Neural cell (in vitro differentiated cells): ENCODE data around the gene MYLK. TPM values are rescaled to one million over a fixed set of nuclear protein-coding genes. Genes with fewer than 3 reads are reported as not detected.

Source experiments
- H2AFZ ChIP-seq: fragments of 200-600, 300-800 bp; sonication (generic), shearing (Covaris generic); 2 replicates; pipeline ENCODE4 v1.6.0; 2014; ENCODE audit warnings: low read depth, mild to moderate bottlenecking, antibody characterized with exemption, low read length, moderate library complexity
- H3F3A ChIP-seq: fragments of 200-600 bp; shearing (Covaris generic); 2 replicates; pipeline ENCODE4 v1.6.1; 2016; ENCODE audit warnings: mild to moderate bottlenecking, moderate library complexity, mixed read lengths, antibody characterized with exemption, low read length; ENCODE audit not compliant: insufficient read depth, poor library complexity, severe bottlenecking
- H3K27ac ChIP-seq: fragments of 200-600, 300-800 bp; sonication (generic), shearing (Covaris generic); 2 replicates; pipeline ENCODE4 v1.5.1; 2014; ENCODE audit warnings: mild to moderate bottlenecking, low read length, moderate library complexity
- H3K27me3 ChIP-seq: fragments of 300-800, 200-600 bp; sonication (generic), shearing (Covaris generic); 2 replicates; pipeline ENCODE4 v1.6.0; 2014; ENCODE audit warnings: mild to moderate bottlenecking, low read depth, low read length, moderate library complexity; ENCODE audit not compliant: insufficient read depth
- H3K36me3 ChIP-seq: fragments of 300-800, 200-600 bp; sonication (generic), shearing (Covaris generic); 2 replicates; pipeline ENCODE4 v1.5.1; 2014; ENCODE audit warnings: mild to moderate bottlenecking, antibody characterized with exemption, low read length, moderate library complexity; ENCODE audit not compliant: insufficient read depth
- H3K4me2 ChIP-seq: fragments of 300-800, 200-600 bp; sonication (generic), shearing (Covaris generic); 2 replicates; pipeline ENCODE4 v1.6.0; 2014; ENCODE audit warnings: mild to moderate bottlenecking, low read length
- H3K4me3 ChIP-seq: fragments of 300-800, 200-600 bp; sonication (generic), shearing (Covaris generic); 2 replicates; pipeline ENCODE4 v1.5.1; 2014; ENCODE audit warnings: mild to moderate bottlenecking, low read length, moderate library complexity
- H3K79me2 ChIP-seq: fragments of 200-600 bp; shearing (Covaris generic); replicated peaks from 2 replicates; pipeline ENCODE4 v1.6.0; 2014; ENCODE audit warnings: mild to moderate bottlenecking, low read length, moderate library complexity; ENCODE audit not compliant: insufficient read depth
- H3K9ac ChIP-seq: fragments of 300-800, 200-600 bp; sonication (generic), shearing (Covaris generic); 2 replicates; pipeline ENCODE4 v1.6.1; 2016; ENCODE audit warnings: mild to moderate bottlenecking, low read length, mixed read lengths
- H3K9me2 ChIP-seq: fragments of 200-600 bp; shearing (Covaris generic); 2 replicates; pipeline ENCODE4 v1.6.1; 2016; ENCODE audit warnings: mild to moderate bottlenecking, low read length, mixed read lengths; ENCODE audit not compliant: insufficient read depth
- H3K9me3 ChIP-seq: fragments of 200-600, 300-800 bp; sonication (generic), shearing (Covaris generic); 2 replicates; pipeline ENCODE4 v1.6.1; 2016; ENCODE audit warnings: mild to moderate bottlenecking, mixed run types, low read length, moderate library complexity, mixed read lengths
- H4K20me1 ChIP-seq: fragments of 200-600 bp; shearing (Covaris generic); 2 replicates; pipeline ENCODE4 v1.6.1; 2016; ENCODE audit warnings: mild to moderate bottlenecking, mixed run types; ENCODE audit not compliant: insufficient read depth
- EP300 ChIP-seq: fragments of 450-650 bp; conservative IDR thresholded peaks from 2 replicates; pipeline ENCODE4 v1.6.1; 2014; ENCODE audit warnings: antibody characterized with exemption, mild to moderate bottlenecking, moderate library complexity; ENCODE audit not compliant: poor library complexity, severe bottlenecking
- EZH2 ChIP-seq: fragments of 200-600, 300-800 bp; shearing (Covaris generic), sonication (generic); IDR thresholded peaks from 2 replicates; pipeline ENCODE4 v1.6.1; 2014; ENCODE audit warnings: antibody characterized with exemption, low read length, borderline replicate concordance, mild to moderate bottlenecking; ENCODE audit not compliant: insufficient read depth, poor library complexity, severe bottlenecking
- MXI1 ChIP-seq: fragments of 450-650 bp; conservative IDR thresholded peaks from 2 replicates; pipeline ENCODE4 v1.6.1; 2014; ENCODE audit warnings: antibody characterized with exemption, mild to moderate bottlenecking; ENCODE audit not compliant: poor library complexity, severe bottlenecking
- POLR2AphosphoS5 ChIP-seq: IDR thresholded peaks from 2 replicates; pipeline ENCODE4 v1.6.1; 2012
- RAD21 ChIP-seq: fragments of 450-650 bp; conservative IDR thresholded peaks from 2 replicates; pipeline ENCODE4 v1.6.1; 2014; ENCODE audit warnings: antibody characterized with exemption, mild to moderate bottlenecking, moderate library complexity
- SMC3 ChIP-seq: fragments of 450-650 bp; conservative IDR thresholded peaks from 2 replicates; pipeline ENCODE4 v1.6.1; 2014; ENCODE audit warnings: antibody characterized with exemption, mild to moderate bottlenecking, moderate library complexity; ENCODE audit not compliant: poor library complexity
- TAF1 ChIP-seq: IDR thresholded peaks from 2 replicates; pipeline ENCODE4 v1.6.1; 2012; ENCODE audit warnings: low read depth
- polyA plus RNA-seq: library from polyadenylated mRNA; depleted of rRNA; stranded (reverse); fragments of >200 nt; gene quantifications from 2 replicates; pipeline ENCODE4 v1.2.3, GENCODE V29; 2014
- TF ChIP-seq, protein P1 (sequence below): IDR thresholded peaks from 2 replicates; pipeline ENCODE4 v1.6.1; 2012; ENCODE audit warnings: borderline replicate concordance
- TF ChIP-seq, protein P2 (sequence below): fragments of 450-650 bp; IDR thresholded peaks from 2 replicates; pipeline ENCODE4 v1.5.1; 2014; ENCODE audit warnings: antibody characterized with exemption, mild to moderate bottlenecking, moderate library complexity; ENCODE audit not compliant: poor library complexity, severe bottlenecking

Gene MYLK
- polyA plus RNA-seq, 1 donor from 2014 or later: 0.43 TPM

DNA sequence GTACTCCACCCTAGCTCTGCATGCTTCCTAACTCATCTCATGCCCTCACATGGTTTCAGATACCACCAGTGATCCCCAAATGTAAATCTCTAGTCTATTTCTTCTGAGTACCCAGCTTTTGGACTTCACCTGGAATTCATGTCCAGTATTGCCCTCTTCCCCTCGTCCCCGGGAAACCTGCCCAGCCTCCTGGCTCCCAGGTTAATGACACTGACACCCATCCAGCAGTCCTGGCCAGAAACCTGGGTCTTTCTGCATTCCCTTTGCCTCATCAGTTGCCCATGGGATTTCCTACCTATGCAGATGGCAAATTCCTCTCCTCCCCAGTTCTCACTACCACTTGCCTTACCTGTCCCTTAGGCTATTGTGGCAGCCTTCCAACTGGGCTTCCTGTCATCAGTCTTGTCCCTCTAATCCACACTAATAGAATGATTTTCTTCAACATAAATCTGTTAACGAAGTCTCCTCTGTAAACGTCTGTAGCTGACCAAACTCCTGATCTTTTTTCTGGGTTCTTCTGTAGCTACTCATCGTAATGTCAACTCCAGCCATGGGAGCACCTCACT lies 15.3 kb upstream of the MYLK start:
- TF ChIP-seq EZH2 (no peak), MXI1 (no peak), TAF1 (no peak), SMC3 (no peak)
- Histone ChIP-seq H4K20me1 (no peaks in the 10 kb centered on the region), H3K9me3 (no peaks in the 10 kb centered on the region), H3K4me3 (no peak overlapping the region), H2AFZ (no peak overlapping the region), H3K9me2 (no peaks in the 10 kb centered on the region), H3K9ac (no peak overlapping the region), H3F3A (no peaks in the 10 kb centered on the region), H3K79me2 (no peaks in the 10 kb centered on the region), H3K27ac (no peak overlapping the region), H3K36me3 (no peaks in the 10 kb centered on the region), H3K27me3 (no peaks in the 10 kb centered on the region), H3K4me2 (no peak overlapping the region)

DNA sequence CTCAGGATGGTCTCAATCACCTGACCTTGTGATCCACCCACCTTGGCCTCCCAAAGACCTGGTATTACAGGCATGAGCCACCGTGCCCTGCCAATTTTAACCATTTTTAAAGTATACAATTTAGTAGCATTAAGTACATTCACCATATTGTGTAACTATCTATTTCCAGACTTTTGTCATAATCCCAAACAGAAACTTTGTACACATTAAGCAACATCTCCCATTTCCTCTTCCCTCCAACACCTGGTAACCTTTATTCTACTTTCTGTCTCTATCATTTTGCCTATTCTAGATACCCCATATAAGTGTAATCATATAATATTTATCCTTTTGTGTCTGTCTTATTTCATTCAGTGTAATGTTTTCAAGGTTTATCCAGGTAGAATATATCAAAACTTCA lies 8.9 kb upstream of the MYLK start:
- no peak overlapping the region for H3K4me3 ChIP-seq
- TF ChIP-seq, protein P1, sequence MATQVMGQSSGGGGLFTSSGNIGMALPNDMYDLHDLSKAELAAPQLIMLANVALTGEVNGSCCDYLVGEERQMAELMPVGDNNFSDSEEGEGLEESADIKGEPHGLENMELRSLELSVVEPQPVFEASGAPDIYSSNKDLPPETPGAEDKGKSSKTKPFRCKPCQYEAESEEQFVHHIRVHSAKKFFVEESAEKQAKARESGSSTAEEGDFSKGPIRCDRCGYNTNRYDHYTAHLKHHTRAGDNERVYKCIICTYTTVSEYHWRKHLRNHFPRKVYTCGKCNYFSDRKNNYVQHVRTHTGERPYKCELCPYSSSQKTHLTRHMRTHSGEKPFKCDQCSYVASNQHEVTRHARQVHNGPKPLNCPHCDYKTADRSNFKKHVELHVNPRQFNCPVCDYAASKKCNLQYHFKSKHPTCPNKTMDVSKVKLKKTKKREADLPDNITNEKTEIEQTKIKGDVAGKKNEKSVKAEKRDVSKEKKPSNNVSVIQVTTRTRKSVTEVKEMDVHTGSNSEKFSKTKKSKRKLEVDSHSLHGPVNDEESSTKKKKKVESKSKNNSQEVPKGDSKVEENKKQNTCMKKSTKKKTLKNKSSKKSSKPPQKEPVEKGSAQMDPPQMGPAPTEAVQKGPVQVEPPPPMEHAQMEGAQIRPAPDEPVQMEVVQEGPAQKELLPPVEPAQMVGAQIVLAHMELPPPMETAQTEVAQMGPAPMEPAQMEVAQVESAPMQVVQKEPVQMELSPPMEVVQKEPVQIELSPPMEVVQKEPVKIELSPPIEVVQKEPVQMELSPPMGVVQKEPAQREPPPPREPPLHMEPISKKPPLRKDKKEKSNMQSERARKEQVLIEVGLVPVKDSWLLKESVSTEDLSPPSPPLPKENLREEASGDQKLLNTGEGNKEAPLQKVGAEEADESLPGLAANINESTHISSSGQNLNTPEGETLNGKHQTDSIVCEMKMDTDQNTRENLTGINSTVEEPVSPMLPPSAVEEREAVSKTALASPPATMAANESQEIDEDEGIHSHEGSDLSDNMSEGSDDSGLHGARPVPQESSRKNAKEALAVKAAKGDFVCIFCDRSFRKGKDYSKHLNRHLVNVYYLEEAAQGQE: no peak
- no peak for TF ChIP-seq MXI1
- no peak for TF ChIP-seq RAD21
- no peak for TF ChIP-seq SMC3
- no peak for TF ChIP-seq EP300
- no peak for TF ChIP-seq POLR2AphosphoS5
- TF ChIP-seq, protein P2, sequence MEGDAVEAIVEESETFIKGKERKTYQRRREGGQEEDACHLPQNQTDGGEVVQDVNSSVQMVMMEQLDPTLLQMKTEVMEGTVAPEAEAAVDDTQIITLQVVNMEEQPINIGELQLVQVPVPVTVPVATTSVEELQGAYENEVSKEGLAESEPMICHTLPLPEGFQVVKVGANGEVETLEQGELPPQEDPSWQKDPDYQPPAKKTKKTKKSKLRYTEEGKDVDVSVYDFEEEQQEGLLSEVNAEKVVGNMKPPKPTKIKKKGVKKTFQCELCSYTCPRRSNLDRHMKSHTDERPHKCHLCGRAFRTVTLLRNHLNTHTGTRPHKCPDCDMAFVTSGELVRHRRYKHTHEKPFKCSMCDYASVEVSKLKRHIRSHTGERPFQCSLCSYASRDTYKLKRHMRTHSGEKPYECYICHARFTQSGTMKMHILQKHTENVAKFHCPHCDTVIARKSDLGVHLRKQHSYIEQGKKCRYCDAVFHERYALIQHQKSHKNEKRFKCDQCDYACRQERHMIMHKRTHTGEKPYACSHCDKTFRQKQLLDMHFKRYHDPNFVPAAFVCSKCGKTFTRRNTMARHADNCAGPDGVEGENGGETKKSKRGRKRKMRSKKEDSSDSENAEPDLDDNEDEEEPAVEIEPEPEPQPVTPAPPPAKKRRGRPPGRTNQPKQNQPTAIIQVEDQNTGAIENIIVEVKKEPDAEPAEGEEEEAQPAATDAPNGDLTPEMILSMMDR: no peak
- no peak for TF ChIP-seq TAF1
- no peak for TF ChIP-seq EZH2
- H4K20me1 ChIP-seq: no peaks in the 10 kb centered on the region
- H3K27ac ChIP-seq: no peak overlapping the region
- no peaks in the 10 kb centered on the region for H3K27me3 ChIP-seq
- H3F3A ChIP-seq: no peaks in the 10 kb centered on the region
- H3K79me2 ChIP-seq: no peaks in the 10 kb centered on the region
- no peak overlapping the region for H3K4me2 ChIP-seq
- H2AFZ ChIP-seq: no peak overlapping the region
- H3K9ac ChIP-seq: no peak overlapping the region
- peaks cover 5% of the 10 kb centered on the region for H3K9me3 ChIP-seq
- no peaks in the 10 kb centered on the region for H3K9me2 ChIP-seq
- no peaks in the 10 kb centered on the region for H3K36me3 ChIP-seq
